GM19023 (cell line): ENCODE measurements around the gene KBTBD4.
"Not testable (repeated sequence)": the region's sequence is repeated elsewhere in the genome, so short reads cannot be mapped to it uniquely, and the experiment has no call there.

Experiments
- ATAC-seq: cut with Tn5 transposase; IDR thresholded peaks from one replicate; pipeline ENCODE4 v1.9.1; 2021; ENCODE audit warnings: mild to moderate bottlenecking, moderate library complexity; ENCODE audit not compliant: unreplicated experiment

Gene KBTBD4

DNA sequence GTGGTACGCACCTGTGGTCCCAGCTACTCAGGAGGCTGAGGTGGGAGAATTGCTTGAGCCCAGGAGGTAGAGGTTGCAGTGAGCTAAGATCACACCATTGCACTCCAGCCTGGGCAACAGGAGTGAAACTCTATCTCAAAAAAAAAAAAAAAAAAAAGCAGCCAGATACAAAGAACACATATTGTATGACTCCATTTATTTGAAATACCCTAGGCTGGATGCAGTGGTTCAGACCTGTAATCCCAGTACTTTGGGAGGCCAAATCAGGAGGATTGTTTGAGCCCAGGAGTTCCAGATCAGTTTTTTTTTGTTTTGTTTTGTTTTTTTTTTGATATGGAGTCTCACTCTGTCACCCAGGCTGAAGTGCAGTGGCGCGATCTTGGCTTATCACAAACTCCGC lies 16.4 kb downstream of the KBTBD4 start:
- ATAC-seq = not testable (repeated sequence)

GRCh38 chr11:47560426-47560825 lies 18.3 kb downstream of the KBTBD4 start:
- ATAC-seq = no peak

- ATAC-seq = no peak
These were observed 20.1 kb downstream of the KBTBD4 start for GRCh38 chr11:47558695-47559094.

DNA sequence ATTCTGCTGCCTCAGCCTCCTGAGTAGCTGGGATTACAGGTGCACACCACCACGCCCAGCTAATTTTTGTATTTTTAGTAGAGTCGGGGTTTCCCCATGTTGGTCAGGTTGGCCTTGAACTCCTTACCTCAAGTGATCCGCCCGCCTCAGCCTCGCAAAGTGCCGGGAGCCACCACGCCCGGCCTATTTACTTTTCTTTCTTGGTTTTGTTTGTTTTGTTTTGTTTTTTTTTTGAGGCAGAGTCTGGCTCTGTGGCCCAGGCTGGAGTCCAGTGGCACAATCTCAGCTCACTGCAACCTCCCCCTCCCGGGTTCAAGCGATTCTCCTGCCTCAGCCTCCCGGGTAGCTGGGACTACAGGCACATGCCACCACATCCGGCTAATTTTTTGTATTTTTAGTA lies 21.8 kb downstream of the KBTBD4 start:
- ATAC-seq = not testable (repeated sequence)

DNA sequence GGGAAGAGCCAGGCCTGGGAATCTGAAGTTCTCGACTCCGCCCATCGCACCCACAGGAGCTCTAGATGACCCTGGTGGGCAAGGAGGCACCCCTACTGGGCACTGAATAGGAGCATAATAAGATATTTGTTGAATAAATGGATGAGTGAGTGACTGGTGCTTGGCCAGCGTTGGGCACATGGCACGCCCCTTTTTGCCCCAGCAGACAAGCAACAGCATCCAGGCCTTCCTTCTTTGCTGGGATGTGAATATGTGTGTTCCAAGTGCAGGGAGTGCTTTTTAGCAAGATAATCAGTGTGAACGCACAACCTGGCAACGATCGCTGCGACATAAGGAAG lies 25.4 kb downstream of the KBTBD4 start:
- ATAC-seq = peak; percentile 19

DNA sequence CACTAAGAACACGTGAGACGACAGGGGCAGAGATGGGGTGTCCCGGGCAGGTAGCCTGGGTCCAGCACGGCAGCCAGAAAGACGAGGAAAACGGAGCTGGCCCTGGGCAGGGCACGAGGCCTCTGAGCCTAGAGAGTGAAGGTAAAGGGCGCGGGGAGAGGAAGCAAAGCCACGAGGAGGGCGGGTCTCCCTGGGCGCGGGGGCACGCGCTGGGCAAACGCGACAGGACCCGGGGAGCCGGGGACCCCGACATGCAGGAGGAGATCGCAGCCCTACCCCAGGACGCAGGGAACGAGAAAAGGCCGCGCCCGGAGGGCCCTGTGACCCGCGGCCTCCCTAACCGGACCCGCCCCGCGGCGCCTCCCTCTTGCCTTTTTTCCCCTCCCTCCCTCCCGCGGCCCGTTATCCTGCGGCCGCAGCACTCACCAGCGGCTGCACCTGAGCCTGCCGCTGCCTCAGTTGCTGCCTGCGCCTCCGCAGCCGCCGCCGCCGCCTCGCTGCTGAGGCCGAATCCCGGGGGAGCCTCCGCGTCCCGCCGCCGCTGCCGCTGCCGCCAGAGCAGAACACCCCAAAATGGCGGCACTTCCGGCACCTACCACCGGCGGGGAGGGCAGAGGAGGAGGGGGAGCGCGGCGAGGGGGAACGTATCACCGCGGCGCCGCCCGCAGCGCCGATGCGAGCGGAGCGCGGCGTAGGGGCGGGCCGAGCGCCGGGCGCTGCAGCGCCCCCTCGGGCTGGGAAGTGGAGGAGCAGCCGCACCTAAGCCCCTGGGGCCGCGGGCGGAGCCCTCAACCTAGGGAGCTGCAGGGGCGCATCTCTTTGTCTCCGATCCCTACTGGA lies 26.0 kb downstream of the KBTBD4 start, which contains the start of gene CELF1:
Gene CELF1, minus strand, starts transcription at position 567 of the 840 bp plus-strand sequence. CDS start 53,609 bp downstream, outside the sequence.
- peak; percentile 90 for ATAC-seq

GRCh38 chr11:47552056-47552565 lies 26.7 kb downstream of the KBTBD4 start:
- ATAC-seq = peak; percentile 5

DNA sequence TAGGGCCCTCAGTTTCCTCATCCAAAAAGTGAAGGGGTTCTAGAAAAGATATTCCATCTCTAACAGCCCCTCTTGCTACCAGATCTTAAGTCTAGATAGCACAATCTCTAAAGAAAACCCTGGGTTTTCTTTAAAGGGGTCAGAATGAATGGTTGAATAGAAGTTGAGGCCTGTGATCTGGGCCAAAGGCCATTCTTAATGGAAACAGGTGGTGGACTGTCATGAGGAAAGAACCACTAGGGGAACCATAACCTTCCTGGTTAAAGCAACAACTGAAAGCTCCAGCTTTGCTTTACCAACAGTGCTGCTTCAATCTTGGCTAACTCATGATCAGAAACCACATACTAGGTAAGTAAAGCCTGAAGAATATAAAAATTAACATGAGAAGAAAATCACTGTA lies 27.7 kb downstream of the KBTBD4 start:
- ATAC-seq = no peak

DNA sequence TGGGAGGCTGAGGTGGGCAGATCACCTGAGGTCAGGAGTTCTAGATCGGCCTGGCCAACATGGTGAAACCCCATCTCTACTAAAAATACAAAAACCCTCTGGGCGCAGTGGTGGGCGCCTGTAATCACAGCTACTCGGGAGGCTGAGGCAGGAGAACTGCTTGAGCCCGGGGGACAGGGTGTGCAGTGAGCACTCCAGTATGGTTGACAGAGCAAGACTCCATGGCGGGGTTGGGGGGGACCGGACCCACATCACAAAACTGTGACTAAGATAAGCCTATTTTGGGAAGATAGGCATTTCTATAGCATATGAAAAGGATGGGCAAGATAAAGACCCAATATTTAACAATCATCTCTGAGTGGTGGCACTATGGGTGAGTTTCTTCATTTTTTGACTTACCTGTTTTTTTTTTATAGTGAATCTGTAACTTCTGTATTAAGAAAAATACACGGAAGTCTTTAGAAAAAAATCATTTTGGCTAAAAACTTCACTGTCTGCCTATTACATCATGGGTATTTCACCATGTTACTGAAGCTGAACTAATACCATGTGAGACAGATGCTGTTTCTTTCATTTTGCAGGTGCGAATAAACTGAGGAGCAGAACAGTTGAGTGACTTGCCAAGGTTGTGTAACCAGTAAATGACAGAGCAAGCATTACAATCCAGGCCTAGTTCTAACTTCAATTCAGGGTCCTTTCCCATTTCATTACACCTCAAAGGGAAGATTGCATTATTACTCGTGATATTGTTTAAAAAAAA lies 28.3 kb downstream of the KBTBD4 start:
- ATAC-seq = no peak

- ATAC-seq = not testable (repeated sequence)
These were observed 32.5 kb downstream of the KBTBD4 start for GRCh38 chr11:47546274-47546673.

- no peak for ATAC-seq
These were observed 33.5 kb downstream of the KBTBD4 start for GRCh38 chr11:47545298-47545697.

GRCh38 chr11:47541070-47541469 lies 37.7 kb downstream of the KBTBD4 start:
- ATAC-seq = no peak

GRCh38 chr11:47539681-47540039 lies 39.1 kb downstream of the KBTBD4 start:
- no peak for ATAC-seq

- ATAC-seq = no peak
These were observed 39.8 kb downstream of the KBTBD4 start for GRCh38 chr11:47538741-47539565.

GRCh38 chr11:47536915-47537314 lies 41.9 kb downstream of the KBTBD4 start:
- no peak for ATAC-seq

GRCh38 chr11:47534704-47535251 lies 44.0 kb downstream of the KBTBD4 start:
- no peak for ATAC-seq

GRCh38 chr11:47533690-47534151 lies 45.0 kb downstream of the KBTBD4 start:
- ATAC-seq = no peak

GRCh38 chr11:47532597-47533213 lies 46.1 kb downstream of the KBTBD4 start:
- no peak for ATAC-seq

GRCh38 chr11:47531666-47532065 lies 47.1 kb downstream of the KBTBD4 start:
- no peak for ATAC-seq

DNA sequence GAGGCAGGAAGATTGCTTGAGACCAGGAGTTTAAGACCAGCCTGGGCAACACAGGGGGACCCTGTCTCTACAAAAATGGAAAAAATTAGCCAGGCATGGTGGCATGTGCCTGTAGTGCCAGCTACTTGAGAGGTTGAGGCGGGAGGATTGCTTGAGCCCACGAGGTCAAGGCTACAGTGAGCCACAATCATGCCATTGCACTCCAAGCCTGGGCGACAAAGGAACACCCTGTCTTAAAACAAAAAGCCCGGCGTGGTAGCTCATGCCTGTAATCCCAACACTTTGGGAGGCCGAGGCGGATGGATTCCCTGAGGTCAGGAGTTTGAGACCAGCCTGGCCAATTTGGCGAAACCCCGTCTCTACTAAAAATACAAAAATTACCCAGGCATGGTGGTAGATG lies 48.0 kb downstream of the KBTBD4 start:
- not testable (repeated sequence) for ATAC-seq
